ENCODE measurements around the gene CYP19A1. TPM values are rescaled to one million over a fixed set of nuclear protein-coding genes. Genes with fewer than 3 reads are reported as not detected.

The CYP19A1 gene
- 10 to 100 TPM in 1 of 3 donors, 1 to 10 TPM in 2; 1.0 to 24.9 (median 6.9) TPM for total RNA-seq

GRCh38 chr15:51338496-51338895 is at the start of gene CYP19A1:
Gene CYP19A1, minus strand, starts transcription at chr15:51338596. Its CDS starts 95,684 bp downstream, at chr15:51242912.
- H3K4me3 ChIP-seq: no peak within 1 kb of the TSS
- no peaks in the 10 kb centered on the region for H3K9me3 ChIP-seq
- H3K27ac ChIP-seq: no peak within 1 kb of the TSS
- peaks cover 0 to 11% of the 10 kb centered on the region in 2 donors for H3K27me3 ChIP-seq
- no peak for TF ChIP-seq POLR2A (IDR thresholded peaks at IDR 0.05)
- TF ChIP-seq CTCF (IDR thresholded peaks at IDR 0.05): no peak
- TF ChIP-seq POLR2AphosphoS5 (IDR thresholded peaks at IDR 0.05): no peak
- H3K36me3 ChIP-seq: no peaks in the 10 kb centered on the region
- no peak for DNase-seq (ENCODE audit: low spot score in 2 of 2)
- H3K4me1 ChIP-seq: peaks cover 0 to 10% of the 10 kb centered on the region in 2 donors
- intact Hi-C loops (cut with DNase I; ENCODE audit: low total_unique reads): no loop called here

GRCh38 chr15:51387699-51388041 is 49.3 kb upstream of the CYP19A1 start:
- TF ChIP-seq POLR2A (IDR thresholded peaks at IDR 0.05): no peak
- intact Hi-C loops (cut with DNase I; ENCODE audit: low total_unique reads): no loop called here
- no peaks in the 10 kb centered on the region for H3K9me3 ChIP-seq
- H3K27ac ChIP-seq: no peak overlapping the region
- no peak for DNase-seq (ENCODE audit: low spot score in 2 of 2)
- peaks cover 0 to 4% of the 10 kb centered on the region in 2 donors for H3K27me3 ChIP-seq
- no peaks in the 10 kb centered on the region for H3K36me3 ChIP-seq
- no peaks in the 10 kb centered on the region for H3K4me1 ChIP-seq
- no peak overlapping the region for H3K4me3 ChIP-seq

GRCh38 chr15:51386960-51387698 is 48.7 kb upstream of the CYP19A1 start:
- no peaks in the 10 kb centered on the region for H3K9me3 ChIP-seq
- no peak for DNase-seq (ENCODE audit: low spot score in 2 of 2)
- H3K36me3 ChIP-seq: no peaks in the 10 kb centered on the region
- no peak overlapping the region for H3K27ac ChIP-seq
- intact Hi-C loops (cut with DNase I; ENCODE audit: low total_unique reads): no loop called here
- TF ChIP-seq CTCF (IDR thresholded peaks at IDR 0.05) (no peak), POLR2A (IDR thresholded peaks at IDR 0.05) (no peak), POLR2AphosphoS5 (IDR thresholded peaks at IDR 0.05) (no peak)
- peaks cover 0 to 4% of the 10 kb centered on the region in 2 donors for H3K27me3 ChIP-seq
- H3K4me3 ChIP-seq: no peak overlapping the region
- H3K4me1 ChIP-seq: no peaks in the 10 kb centered on the region

GRCh38 chr15:51386486-51386885 is 48.1 kb upstream of the CYP19A1 start:
- TF ChIP-seq CTCF (IDR thresholded peaks at IDR 0.05): no peak
- no peak for TF ChIP-seq POLR2AphosphoS5 (IDR thresholded peaks at IDR 0.05)
- TF ChIP-seq POLR2A (IDR thresholded peaks at IDR 0.05): no peak
- H3K27ac ChIP-seq: no peak overlapping the region
- H3K4me1 ChIP-seq: no peaks in the 10 kb centered on the region
- DNase-seq (ENCODE audit: low spot score in 2 of 2): no peak
- H3K27me3 ChIP-seq: peaks cover 0 to 4% of the 10 kb centered on the region in 2 donors
- intact Hi-C loops (cut with DNase I; ENCODE audit: low total_unique reads): no loop called here
- no peak overlapping the region for H3K4me3 ChIP-seq
- no peaks in the 10 kb centered on the region for H3K36me3 ChIP-seq
- no peaks in the 10 kb centered on the region for H3K9me3 ChIP-seq

- Histone ChIP-seq H3K27me3 (peaks cover 0 to 4% of the 10 kb centered on the region in 2 donors), H3K9me3 (no peaks in the 10 kb centered on the region), H3K27ac (no peak overlapping the region), H3K36me3 (no peaks in the 10 kb centered on the region), H3K4me3 (no peak overlapping the region), H3K4me1 (no peaks in the 10 kb centered on the region)
- intact Hi-C loops (cut with DNase I; ENCODE audit: low total_unique reads): no loop called here
- DNase-seq (ENCODE audit: low spot score in 2 of 2): no peak
- no peak for TF ChIP-seq CTCF (IDR thresholded peaks at IDR 0.05)
- TF ChIP-seq POLR2A (IDR thresholded peaks at IDR 0.05): no peak
- TF ChIP-seq POLR2AphosphoS5 (IDR thresholded peaks at IDR 0.05): no peak
Observed at GRCh38 chr15:51386029-51386428, 47.6 kb upstream of the CYP19A1 start.
